ENCODE data around the gene GPR78.
"Not testable (repeated sequence)": the region's sequence is repeated elsewhere in the genome, so short reads cannot be mapped to it uniquely, and the experiment has no call there.

The GPR78 gene

GRCh38 chr4:8614365-8615193, 34.4 kb downstream of the GPR78 start:
- 93% methylated on average over 22 of the region's 22 CpGs for WGBS, 2 experiments
- Histone ChIP-seq H3K36me3 (ENCODE audit: control insufficient read depth, insufficient read depth, low read length) (no peaks in the 10 kb centered on the region), H3K27ac (ENCODE audit: insufficient read depth, low read depth, low read length, poor library complexity, severe bottlenecking) (no peak overlapping the region), H3K4me1 (ENCODE audit: control insufficient read depth, insufficient read depth, low read length) (no peaks in the 10 kb centered on the region), H3K27me3 (ENCODE audit: control insufficient read depth, insufficient read depth, low read length, poor library complexity, severe bottlenecking) (no peaks in the 10 kb centered on the region), H3K4me3 (ENCODE audit: insufficient read depth, low read depth, low read length) (no peak overlapping the region), H3K9me3 (ENCODE audit: control insufficient read depth, low read length) (no peaks in the 10 kb centered on the region)

DNA sequence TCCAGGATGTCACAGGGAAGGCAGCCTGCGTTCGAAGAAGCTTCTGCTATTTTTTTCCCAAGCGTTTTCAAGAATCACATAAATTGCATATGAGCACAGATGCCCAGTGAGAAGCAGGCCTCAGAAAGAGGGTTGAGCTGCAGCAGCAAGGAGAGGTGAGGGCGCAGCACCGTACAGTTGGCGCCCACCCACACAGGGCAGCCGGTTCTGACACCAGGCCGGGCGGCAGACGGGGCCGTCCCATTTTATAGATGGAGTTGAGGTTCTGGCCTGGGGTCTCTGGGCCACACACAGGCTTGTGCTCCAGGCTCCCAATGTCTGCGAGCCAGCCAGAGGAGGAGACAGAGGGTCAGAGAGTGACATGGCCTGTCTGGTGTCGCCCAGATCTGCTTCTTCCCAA, 35.2 kb downstream of the GPR78 start:
- no peaks in the 10 kb centered on the region for H3K9me3 ChIP-seq (ENCODE audit: control insufficient read depth, low read length)
- no peak overlapping the region for H3K4me3 ChIP-seq (ENCODE audit: insufficient read depth, low read depth, low read length)
- no peaks in the 10 kb centered on the region for H3K4me1 ChIP-seq (ENCODE audit: control insufficient read depth, insufficient read depth, low read length)
- H3K27ac ChIP-seq (ENCODE audit: insufficient read depth, low read depth, low read length, poor library complexity, severe bottlenecking): no peak overlapping the region
- WGBS, 2 experiments: 87 to 88% methylated on average over 13 of the region's 13 CpGs
- H3K27me3 ChIP-seq (ENCODE audit: control insufficient read depth, insufficient read depth, low read length, poor library complexity, severe bottlenecking): no peaks in the 10 kb centered on the region
- H3K36me3 ChIP-seq (ENCODE audit: control insufficient read depth, insufficient read depth, low read length): no peaks in the 10 kb centered on the region

DNA sequence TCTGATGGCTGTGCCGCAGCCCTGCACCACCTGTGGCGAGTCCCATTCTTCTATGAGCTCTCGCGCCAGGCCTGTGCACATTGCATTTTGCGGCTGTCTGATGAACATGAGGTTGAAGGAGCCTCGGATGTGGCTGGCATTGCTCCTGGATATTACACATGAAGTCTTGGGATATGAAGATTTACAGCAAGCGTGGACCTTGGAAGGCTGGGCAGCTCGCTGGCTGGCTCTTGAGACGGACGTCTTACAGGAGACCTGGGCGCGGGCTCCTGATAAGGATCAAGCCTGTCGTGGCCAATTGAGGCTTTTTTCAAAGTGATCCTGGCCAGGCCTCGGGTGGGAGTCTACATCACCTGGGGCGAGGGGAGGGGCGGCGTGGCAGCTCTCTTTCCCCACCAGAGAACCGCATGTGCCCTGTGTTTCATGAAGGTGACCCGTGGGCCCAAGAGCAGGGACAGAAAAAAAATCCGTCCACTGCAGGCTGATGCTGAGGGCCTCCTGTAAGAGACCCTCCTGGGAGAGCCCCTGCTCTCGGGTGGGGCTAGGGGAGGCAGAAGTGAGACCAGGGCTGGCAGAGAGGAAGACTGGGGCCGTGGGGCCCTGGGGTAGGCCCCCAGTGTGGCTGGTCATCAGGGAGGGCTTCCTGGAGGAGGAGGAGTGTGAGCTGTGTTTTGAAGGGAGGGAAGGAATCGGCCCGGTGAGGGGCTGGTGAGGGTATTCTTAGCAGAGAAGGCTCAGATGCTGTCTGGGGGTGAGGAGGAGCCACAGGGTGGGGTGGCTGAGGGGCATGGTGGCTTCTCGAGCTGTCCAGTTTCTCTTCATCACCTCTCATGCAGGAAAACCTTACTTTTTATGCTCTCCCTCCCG, 36.0 kb downstream of the GPR78 start:
- 90 to 91% methylated on average over 26 of the region's 26 CpGs for WGBS, 2 experiments
- no peaks in the 10 kb centered on the region for H3K4me1 ChIP-seq (ENCODE audit: control insufficient read depth, insufficient read depth, low read length)
- no peaks in the 10 kb centered on the region for H3K36me3 ChIP-seq (ENCODE audit: control insufficient read depth, insufficient read depth, low read length)

DNA sequence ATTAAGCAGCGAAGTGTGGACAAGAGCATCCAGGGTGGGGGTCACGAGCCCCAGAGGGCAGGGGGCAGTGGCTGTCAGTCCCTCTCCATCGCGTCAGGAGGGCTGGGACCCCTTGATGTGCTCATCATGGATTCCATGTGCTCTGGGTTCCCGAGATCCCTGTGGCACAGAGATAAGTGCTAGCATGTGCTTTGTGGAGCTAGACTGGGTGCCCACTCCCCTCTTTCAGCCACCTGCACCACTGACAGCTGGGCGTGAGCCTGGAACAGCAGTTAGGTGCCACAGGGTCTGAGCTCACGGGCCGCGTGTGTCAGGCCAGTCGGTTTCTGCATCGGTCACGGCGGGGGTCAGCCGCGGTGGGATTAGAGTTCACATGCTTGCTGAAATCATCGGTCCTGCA, 36.6 kb downstream of the GPR78 start:
- H3K9me3 ChIP-seq (ENCODE audit: control insufficient read depth, low read length): no peaks in the 10 kb centered on the region
- H3K4me1 ChIP-seq (ENCODE audit: control insufficient read depth, insufficient read depth, low read length): no peaks in the 10 kb centered on the region
- H3K36me3 ChIP-seq (ENCODE audit: control insufficient read depth, insufficient read depth, low read length): no peaks in the 10 kb centered on the region
- no peak overlapping the region for H3K4me3 ChIP-seq (ENCODE audit: insufficient read depth, low read depth, low read length)
- WGBS, 2 experiments: 90 to 92% methylated on average over 16 of the region's 16 CpGs
- no peaks in the 10 kb centered on the region for H3K27me3 ChIP-seq (ENCODE audit: control insufficient read depth, insufficient read depth, low read length, poor library complexity, severe bottlenecking)
- H3K27ac ChIP-seq (ENCODE audit: insufficient read depth, low read depth, low read length, poor library complexity, severe bottlenecking): no peak overlapping the region

More for the DNA sequence above, 36.0 kb downstream of the GPR78 start:
- Histone ChIP-seq H3K4me3 (ENCODE audit: insufficient read depth, low read depth, low read length) (no peak overlapping the region), H3K27ac (ENCODE audit: insufficient read depth, low read depth, low read length, poor library complexity, severe bottlenecking) (no peak overlapping the region), H3K9me3 (ENCODE audit: control insufficient read depth, low read length) (no peaks in the 10 kb centered on the region), H3K27me3 (ENCODE audit: control insufficient read depth, insufficient read depth, low read length, poor library complexity, severe bottlenecking) (no peaks in the 10 kb centered on the region)

DNA sequence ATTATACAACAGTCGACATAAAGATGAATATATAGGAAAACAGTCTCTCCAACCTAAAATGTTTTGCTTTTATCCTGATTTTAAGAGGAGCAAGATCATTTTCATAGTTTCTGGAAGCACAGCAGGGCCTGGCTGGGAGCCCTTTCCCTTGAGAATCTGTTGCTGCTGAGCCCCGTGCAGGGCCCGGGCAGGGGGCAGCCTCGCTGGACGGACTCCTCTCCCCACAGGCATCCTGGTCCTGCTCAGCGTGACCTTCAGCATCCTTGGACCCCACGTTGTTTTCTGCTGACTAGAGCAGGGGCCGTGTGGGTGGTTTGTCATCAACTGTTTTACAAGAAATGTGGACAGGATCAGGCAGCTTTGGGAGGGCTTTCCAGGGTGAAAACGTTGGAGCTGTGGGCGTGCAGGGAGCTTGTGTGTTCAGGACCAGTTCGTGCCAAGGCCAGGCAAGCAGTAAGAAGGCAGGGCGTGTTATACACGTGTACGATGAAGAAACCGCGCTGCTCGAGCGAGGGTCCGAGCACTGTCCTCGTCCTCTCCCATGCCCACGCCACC, 37.4 kb downstream of the GPR78 start:
- 91% methylated on average over 20 to 21 of the region's 21 CpGs for WGBS, 2 experiments
- Histone ChIP-seq H3K36me3 (ENCODE audit: control insufficient read depth, insufficient read depth, low read length) (no peaks in the 10 kb centered on the region), H3K4me3 (ENCODE audit: insufficient read depth, low read depth, low read length) (no peak overlapping the region), H3K9me3 (ENCODE audit: control insufficient read depth, low read length) (no peaks in the 10 kb centered on the region), H3K27me3 (ENCODE audit: control insufficient read depth, insufficient read depth, low read length, poor library complexity, severe bottlenecking) (no peaks in the 10 kb centered on the region), H3K4me1 (ENCODE audit: control insufficient read depth, insufficient read depth, low read length) (no peaks in the 10 kb centered on the region), H3K27ac (ENCODE audit: insufficient read depth, low read depth, low read length, poor library complexity, severe bottlenecking) (no peak overlapping the region)

- Histone ChIP-seq H3K27ac (ENCODE audit: insufficient read depth, low read depth, low read length, poor library complexity, severe bottlenecking) (no peak overlapping the region), H3K4me1 (ENCODE audit: control insufficient read depth, insufficient read depth, low read length) (no peaks in the 10 kb centered on the region), H3K4me3 (ENCODE audit: insufficient read depth, low read depth, low read length) (no peak overlapping the region), H3K36me3 (ENCODE audit: control insufficient read depth, insufficient read depth, low read length) (no peaks in the 10 kb centered on the region), H3K27me3 (ENCODE audit: control insufficient read depth, insufficient read depth, low read length, poor library complexity, severe bottlenecking) (no peaks in the 10 kb centered on the region), H3K9me3 (ENCODE audit: control insufficient read depth, low read length) (no peaks in the 10 kb centered on the region)
- 94 to 95% methylated on average over 15 of the region's 15 CpGs for WGBS, 2 experiments
Measured at GRCh38 chr4:8618421-8618820, 38.2 kb downstream of the GPR78 start.

DNA sequence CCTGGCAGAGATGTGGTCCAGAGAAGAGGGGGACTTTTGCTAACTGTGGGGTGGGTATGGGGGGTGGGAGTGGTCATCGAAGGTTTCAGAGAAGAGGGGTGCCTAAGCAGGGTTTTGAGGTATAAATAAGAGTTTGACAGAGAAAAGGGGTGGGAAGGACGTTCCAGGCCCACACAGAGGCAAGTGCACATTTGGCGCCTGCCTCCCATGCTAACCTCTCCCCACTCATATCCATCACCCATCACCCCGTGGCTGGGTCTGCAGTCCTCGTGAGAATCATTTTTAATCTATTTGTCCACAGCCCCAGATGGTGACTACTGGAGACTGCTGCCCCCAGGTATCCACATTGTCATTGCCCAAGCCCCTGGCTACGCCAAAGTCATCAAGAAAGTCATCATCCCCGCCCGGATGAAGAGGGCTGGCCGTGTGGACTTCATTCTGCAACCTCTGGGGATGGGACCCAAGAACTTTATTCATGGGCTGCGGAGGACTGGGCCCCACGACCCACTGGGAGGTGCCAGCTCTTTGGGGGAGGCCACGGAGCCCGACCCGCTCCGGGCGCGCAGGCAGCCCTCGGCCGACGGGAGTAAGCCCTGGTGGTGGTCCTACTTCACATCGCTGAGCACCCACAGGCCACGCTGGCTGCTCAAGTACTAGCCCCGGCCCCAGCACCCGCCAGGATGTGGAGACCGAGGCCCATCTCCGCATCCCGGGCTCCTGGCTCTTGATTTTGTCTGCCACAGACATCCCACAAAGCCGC, 38.9 kb downstream of the GPR78 start:
- Histone ChIP-seq H3K27ac (ENCODE audit: insufficient read depth, low read depth, low read length, poor library complexity, severe bottlenecking) (no peak overlapping the region), H3K4me3 (ENCODE audit: insufficient read depth, low read depth, low read length) (no peak overlapping the region), H3K36me3 (ENCODE audit: control insufficient read depth, insufficient read depth, low read length) (no peaks in the 10 kb centered on the region), H3K9me3 (ENCODE audit: control insufficient read depth, low read length) (no peaks in the 10 kb centered on the region), H3K4me1 (ENCODE audit: control insufficient read depth, insufficient read depth, low read length) (no peaks in the 10 kb centered on the region), H3K27me3 (ENCODE audit: control insufficient read depth, insufficient read depth, low read length, poor library complexity, severe bottlenecking) (no peaks in the 10 kb centered on the region)
- 92% methylated on average over 28 of the region's 28 CpGs for WGBS, 2 experiments

GRCh38 chr4:8621135-8621534, 40.9 kb downstream of the GPR78 start:
- not testable (repeated sequence) for H3K4me1 ChIP-seq (ENCODE audit: control insufficient read depth, insufficient read depth, low read length); H3K27me3 ChIP-seq (ENCODE audit: control insufficient read depth, insufficient read depth, low read length, poor library complexity, severe bottlenecking); H3K4me3 ChIP-seq (ENCODE audit: insufficient read depth, low read depth, low read length); H3K9me3 ChIP-seq (ENCODE audit: control insufficient read depth, low read length); H3K27ac ChIP-seq (ENCODE audit: insufficient read depth, low read depth, low read length, poor library complexity, severe bottlenecking); H3K36me3 ChIP-seq (ENCODE audit: control insufficient read depth, insufficient read depth, low read length)
- 89 to 98% methylated on average over 5 to 6 of the region's 14 CpGs for WGBS, 2 experiments

DNA sequence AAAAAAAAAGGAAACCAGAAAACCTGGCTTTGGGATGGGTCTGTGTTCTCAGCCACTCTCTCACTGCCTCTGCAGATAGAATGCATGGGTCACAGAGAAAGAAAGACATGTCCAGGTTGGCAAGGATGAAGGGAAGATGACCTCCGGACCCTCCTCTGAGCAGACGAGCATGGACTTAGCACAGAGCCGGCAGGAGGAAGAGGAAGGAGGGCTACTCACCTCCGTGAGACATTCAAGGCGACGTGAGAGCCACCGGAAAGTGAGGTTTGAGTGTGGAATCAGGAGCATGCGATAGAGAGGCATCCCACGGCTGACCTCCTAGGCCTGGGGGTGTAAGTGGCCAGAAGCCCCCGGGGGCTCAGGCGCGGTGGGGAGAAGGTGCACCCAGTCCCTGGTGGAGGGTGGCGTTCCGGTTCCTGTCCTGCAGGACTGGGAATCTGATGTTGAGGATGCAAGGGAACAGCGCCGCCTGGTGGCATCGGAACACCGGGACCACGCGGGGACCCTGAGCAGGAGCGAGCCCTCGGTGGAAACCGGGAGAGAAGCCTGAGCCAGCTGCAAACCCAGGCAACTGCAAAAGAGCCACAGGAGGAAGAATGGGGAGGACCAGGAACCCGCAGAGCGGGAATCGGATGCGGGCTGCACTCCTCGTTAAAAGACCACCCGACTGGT, 44.5 kb downstream of the GPR78 start:
- H3K27ac ChIP-seq (ENCODE audit: insufficient read depth, low read depth, low read length, poor library complexity, severe bottlenecking); H3K9me3 ChIP-seq (ENCODE audit: control insufficient read depth, low read length); H3K27me3 ChIP-seq (ENCODE audit: control insufficient read depth, insufficient read depth, low read length, poor library complexity, severe bottlenecking); H3K4me3 ChIP-seq (ENCODE audit: insufficient read depth, low read depth, low read length); H3K36me3 ChIP-seq (ENCODE audit: control insufficient read depth, insufficient read depth, low read length); H3K4me1 ChIP-seq (ENCODE audit: control insufficient read depth, insufficient read depth, low read length): not testable (repeated sequence)
- WGBS, 2 experiments: no CpG with 5 or more reads among the region's 29 CpGs
